ENCODE results near the gene FREM2. TPM values are rescaled to one million over a fixed set of nuclear protein-coding genes. Genes with fewer than 3 reads are reported as not detected.

FREM2 gene
- total RNA-seq, 1 donor from 2014 or later = 4.6 TPM

DNA sequence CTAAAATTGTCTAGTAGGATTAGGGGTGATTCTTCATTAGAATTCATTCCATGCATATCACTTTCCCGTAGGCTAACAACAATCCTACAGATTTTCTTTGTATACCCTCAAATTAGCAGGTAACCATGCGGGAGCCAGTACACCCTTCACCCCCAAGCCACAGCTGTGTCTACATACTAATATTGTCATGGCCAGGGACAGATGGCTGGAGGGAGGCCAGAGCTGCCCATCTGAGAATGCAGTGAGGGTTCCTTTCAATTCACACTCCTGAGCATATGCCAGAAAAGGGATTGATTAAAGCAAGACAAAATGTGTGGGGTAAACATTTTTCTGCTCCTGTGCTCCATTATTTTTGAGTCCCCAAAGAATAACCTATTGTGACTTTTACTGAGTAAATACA lies 68.9 kb downstream of the FREM2 start:
- Mint-ChIP-seq H3K9me3 (ENCODE audit: unreplicated experiment) (no peaks in the 10 kb centered on the region), H3K27ac (ENCODE audit: unreplicated experiment) (no peak overlapping the region), H3K36me3 (ENCODE audit: low read depth, unreplicated experiment) (no peaks in the 10 kb centered on the region), H3K4me3 (ENCODE audit: unreplicated experiment) (no peak overlapping the region), H3K4me1 (ENCODE audit: unreplicated experiment) (peaks cover 2% of the 10 kb centered on the region), H3K27me3 (ENCODE audit: unreplicated experiment) (no peaks in the 10 kb centered on the region)
- no peak for TF ChIP-seq CTCF (IDR thresholded peaks at IDR 0.05; ENCODE audit: unreplicated experiment)
- no peak for DNase-seq (ENCODE audit: low spot score)

DNA sequence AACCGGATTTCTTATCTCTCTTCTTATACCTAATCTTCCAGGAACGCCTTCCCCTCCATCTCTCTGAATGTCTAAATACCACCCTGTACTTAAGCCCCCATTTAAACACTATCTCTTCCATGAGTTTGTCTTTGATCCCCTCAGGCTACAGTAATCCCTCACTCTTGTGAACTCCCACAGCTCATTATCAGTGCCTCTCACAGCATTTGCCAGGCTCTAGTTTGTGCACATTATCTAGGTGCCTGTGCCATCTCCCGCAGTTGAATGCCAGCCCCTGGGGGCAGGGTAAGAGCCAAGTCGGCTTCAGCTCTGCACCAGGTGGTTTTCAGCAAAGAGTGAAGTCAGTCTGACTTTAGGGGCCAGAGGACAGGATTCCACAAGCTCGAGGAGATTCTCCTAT lies 71.4 kb downstream of the FREM2 start:
- Mint-ChIP-seq H3K36me3 (ENCODE audit: low read depth, unreplicated experiment) (no peaks in the 10 kb centered on the region), H3K27me3 (ENCODE audit: unreplicated experiment) (peaks cover 1% of the 10 kb centered on the region), H3K4me1 (ENCODE audit: unreplicated experiment) (no peaks in the 10 kb centered on the region), H3K4me3 (ENCODE audit: unreplicated experiment) (no peak overlapping the region), H3K27ac (ENCODE audit: unreplicated experiment) (no peak overlapping the region), H3K9me3 (ENCODE audit: unreplicated experiment) (no peaks in the 10 kb centered on the region)
- no peak for TF ChIP-seq CTCF (IDR thresholded peaks at IDR 0.05; ENCODE audit: unreplicated experiment)
- no peak for DNase-seq (ENCODE audit: low spot score)

DNA sequence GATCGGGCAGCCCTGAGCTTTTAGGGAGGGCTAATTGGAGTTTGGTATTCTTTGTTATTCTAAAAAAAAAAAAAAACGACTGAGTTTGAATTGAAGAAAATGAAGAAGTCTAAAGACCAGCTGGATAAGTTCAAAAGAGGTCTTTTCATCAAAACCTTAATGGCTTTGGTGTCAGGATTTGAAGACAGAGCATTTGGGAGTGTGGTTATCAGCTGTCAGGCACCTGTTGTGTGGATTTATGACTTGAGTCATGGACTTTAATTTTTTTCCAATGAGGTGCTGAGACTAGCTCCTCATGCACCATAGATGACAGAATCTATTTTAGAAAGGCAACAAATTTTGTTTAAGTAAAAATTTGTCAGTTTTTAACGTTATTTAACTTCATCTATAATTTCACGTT lies 72.5 kb downstream of the FREM2 start:
- no peaks in the 10 kb centered on the region for H3K9me3 Mint-ChIP-seq (ENCODE audit: unreplicated experiment)
- H3K4me3 Mint-ChIP-seq (ENCODE audit: unreplicated experiment) = no peak overlapping the region
- TF ChIP-seq CTCF (IDR thresholded peaks at IDR 0.05; ENCODE audit: unreplicated experiment) = no peak
- H3K27me3 Mint-ChIP-seq (ENCODE audit: unreplicated experiment) = peaks cover 1% of the 10 kb centered on the region
- DNase-seq (ENCODE audit: low spot score) = no peak
- H3K36me3 Mint-ChIP-seq (ENCODE audit: low read depth, unreplicated experiment) = no peaks in the 10 kb centered on the region
- no peak overlapping the region for H3K27ac Mint-ChIP-seq (ENCODE audit: unreplicated experiment)
- peaks cover 4% of the 10 kb centered on the region for H3K4me1 Mint-ChIP-seq (ENCODE audit: unreplicated experiment)

DNA sequence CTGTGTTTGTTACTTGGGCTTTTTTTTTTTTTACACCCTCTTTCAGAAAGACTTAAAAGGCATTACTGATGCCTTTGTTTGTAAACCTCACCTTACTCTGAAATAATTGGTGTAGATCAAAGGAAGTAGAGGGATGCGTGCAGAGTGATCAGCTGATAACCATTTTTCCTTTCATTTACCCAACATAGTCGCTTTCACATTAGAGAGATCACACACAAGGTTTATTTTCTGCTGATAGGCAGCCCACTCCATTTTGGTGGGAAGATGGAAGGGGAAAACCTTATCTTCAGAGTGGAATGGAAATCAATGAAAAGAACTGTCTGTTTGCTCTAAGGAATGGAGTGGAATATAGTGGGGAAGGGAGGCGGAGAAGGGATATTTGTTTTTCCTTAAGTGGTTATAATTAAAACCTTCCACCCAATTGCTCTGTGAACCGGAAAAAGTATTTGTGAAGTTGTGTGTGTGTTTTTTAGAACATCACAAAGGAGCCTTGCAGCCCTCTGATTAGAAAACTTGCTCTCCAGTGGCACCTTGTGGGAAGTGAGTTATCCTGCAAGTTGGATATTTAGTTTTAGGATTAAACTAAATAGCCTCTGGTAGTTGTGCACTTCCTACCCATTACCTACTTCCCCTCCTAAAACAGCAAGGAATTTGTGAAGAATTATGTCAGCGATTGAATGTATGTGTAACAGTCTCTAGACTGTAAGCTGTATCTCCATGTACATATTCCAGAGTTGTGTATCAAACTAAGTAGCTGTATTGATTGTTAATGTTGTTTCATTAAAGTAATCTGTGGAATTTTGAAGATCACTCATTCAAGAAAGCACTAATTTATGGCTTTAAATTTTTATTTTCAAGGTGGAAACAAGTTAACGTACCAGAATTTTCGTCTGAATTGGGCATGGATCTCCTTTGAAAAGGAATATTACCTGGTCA lies 76.8 kb downstream of the FREM2 start:
- Mint-ChIP-seq H3K27ac (ENCODE audit: unreplicated experiment) (no peak overlapping the region), H3K36me3 (ENCODE audit: low read depth, unreplicated experiment) (no peaks in the 10 kb centered on the region), H3K9me3 (ENCODE audit: unreplicated experiment) (no peaks in the 10 kb centered on the region), H3K4me3 (ENCODE audit: unreplicated experiment) (no peak overlapping the region), H3K4me1 (ENCODE audit: unreplicated experiment) (peaks cover 4% of the 10 kb centered on the region), H3K27me3 (ENCODE audit: unreplicated experiment) (peaks cover 1% of the 10 kb centered on the region)
- TF ChIP-seq CTCF (IDR thresholded peaks at IDR 0.05; ENCODE audit: unreplicated experiment) = peak; percentile 40
- peak; percentile 39 for DNase-seq (ENCODE audit: low spot score)

DNA sequence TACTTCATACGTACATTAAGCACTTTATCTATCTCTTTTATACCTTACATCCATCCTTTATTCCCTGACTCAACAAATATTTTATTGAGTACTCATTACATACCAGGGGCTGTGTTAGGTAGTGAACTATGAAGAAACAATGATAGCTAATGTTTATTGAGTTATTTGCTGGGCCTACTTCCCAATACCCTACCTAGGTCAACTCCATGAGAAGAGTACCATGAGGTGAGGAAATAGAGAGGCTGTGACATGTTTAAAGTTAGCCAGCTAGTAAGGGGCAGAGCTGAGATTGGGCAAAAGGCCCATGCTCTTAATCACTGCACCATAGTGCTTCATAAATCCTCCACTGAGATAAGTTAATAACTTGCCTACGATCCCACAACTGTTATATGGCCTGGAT lies 79.9 kb downstream of the FREM2 start:
- no peak for DNase-seq (ENCODE audit: low spot score)
- H3K4me1 Mint-ChIP-seq (ENCODE audit: unreplicated experiment) = peaks cover 4% of the 10 kb centered on the region
- H3K36me3 Mint-ChIP-seq (ENCODE audit: low read depth, unreplicated experiment) = no peaks in the 10 kb centered on the region
- no peaks in the 10 kb centered on the region for H3K27me3 Mint-ChIP-seq (ENCODE audit: unreplicated experiment)
- no peak for TF ChIP-seq CTCF (IDR thresholded peaks at IDR 0.05; ENCODE audit: unreplicated experiment)
- H3K9me3 Mint-ChIP-seq (ENCODE audit: unreplicated experiment) = no peaks in the 10 kb centered on the region
- H3K4me3 Mint-ChIP-seq (ENCODE audit: unreplicated experiment) = no peak overlapping the region
- H3K27ac Mint-ChIP-seq (ENCODE audit: unreplicated experiment) = no peak overlapping the region

Data from endothelial cell (in vitro differentiated cells).